Astrocyte of the spinal cord (primary cell): ENCODE results near the gene CWH43.
"Not testable (repeated sequence)": the region's sequence is repeated elsewhere in the genome, so short reads cannot be mapped to it uniquely, and the experiment has no call there.

ENCODE experiments used
- DNase-seq: peaks from one replicate; pipeline ENCODE4 v3.0.0; 2011; ENCODE audit warnings: low read depth, low spot score
- H3K4me3 ChIP-seq: 2 replicates; pipeline ENCODE4 v1.5.1; 2011; ENCODE audit warnings: low read depth, mild to moderate bottlenecking, low read length, moderate library complexity
- CTCF ChIP-seq: IDR thresholded peaks from 2 replicates; pipeline ENCODE4 v1.5.1; 2012; ENCODE audit warnings: low read depth, mild to moderate bottlenecking, low read length, inconsistent platforms
- in situ Hi-C: cut with HindIII; loops from 2 replicates; pipeline ENCODE4 v1.10.0; 2017; ENCODE audit warnings: low sequenced_read_pairs

The CWH43 gene

GRCh38 chr4:48944756-48945241 lies 41.3 kb upstream of the CWH43 start:
- peak; percentile 37 for TF ChIP-seq CTCF
- in situ Hi-C loops: no loop called here
- H3K4me3 ChIP-seq: no peak overlapping the region
- no peak for DNase-seq

- no peak for TF ChIP-seq CTCF
- DNase-seq: no peak
- H3K4me3 ChIP-seq: no peak overlapping the region
- in situ Hi-C loops: no loop called here
Observed at GRCh38 chr4:48945981-48946380, 40.1 kb upstream of the CWH43 start.

- H3K4me3 ChIP-seq: no peak overlapping the region
- in situ Hi-C loops: no loop called here
- no peak for DNase-seq
- TF ChIP-seq CTCF: no peak
Observed at GRCh38 chr4:48947731-48948130, 38.3 kb upstream of the CWH43 start.

- no peak for DNase-seq
- no peak overlapping the region for H3K4me3 ChIP-seq
- in situ Hi-C loops: no loop called here
- TF ChIP-seq CTCF: no peak
Observed at GRCh38 chr4:48949086-48949485, 37.0 kb upstream of the CWH43 start.

GRCh38 chr4:48949518-48950219 lies 36.4 kb upstream of the CWH43 start:
- DNase-seq: peak; percentile 40
- TF ChIP-seq CTCF: no peak
- in situ Hi-C loops: no loop called here
- no peak overlapping the region for H3K4me3 ChIP-seq

- DNase-seq: peak; percentile 65
- in situ Hi-C loops: no loop called here
- no peak overlapping the region for H3K4me3 ChIP-seq
- TF ChIP-seq CTCF: no peak
Observed at GRCh38 chr4:48954314-48954713, 31.8 kb upstream of the CWH43 start.

GRCh38 chr4:48957366-48957765 lies 28.7 kb upstream of the CWH43 start:
- H3K4me3 ChIP-seq, DNase-seq, in situ Hi-C loops: not testable (repeated sequence)
